GF-D8 (cell line): Measurements from ENCODE around the gene ADAMTS3.

Experiments used
- DNase-seq: peaks from one replicate; lab custom pipeline; 2025; lab: John Stamatoyannopoulos, UW

The ADAMTS3 gene

DNA sequence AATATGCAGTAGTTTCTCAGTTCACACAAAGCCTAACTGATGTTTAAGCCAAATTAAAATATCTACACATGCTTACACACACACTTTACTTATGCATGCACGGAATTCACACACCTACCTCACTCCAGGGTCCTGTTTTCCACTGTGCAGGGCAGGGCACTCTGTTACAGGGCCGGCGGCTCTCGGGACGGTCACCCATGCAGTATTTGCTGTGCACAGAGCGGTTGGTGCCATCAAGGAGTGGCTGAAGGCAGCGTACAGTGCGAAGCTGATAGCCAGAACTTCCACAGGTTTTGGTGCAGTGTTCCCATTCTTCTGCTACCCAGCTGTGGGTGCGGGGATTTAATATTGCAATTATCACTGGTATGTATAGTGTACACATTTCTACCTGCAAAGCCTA is 278.3 kb downstream of the ADAMTS3 start:
- no peak for DNase-seq

DNA sequence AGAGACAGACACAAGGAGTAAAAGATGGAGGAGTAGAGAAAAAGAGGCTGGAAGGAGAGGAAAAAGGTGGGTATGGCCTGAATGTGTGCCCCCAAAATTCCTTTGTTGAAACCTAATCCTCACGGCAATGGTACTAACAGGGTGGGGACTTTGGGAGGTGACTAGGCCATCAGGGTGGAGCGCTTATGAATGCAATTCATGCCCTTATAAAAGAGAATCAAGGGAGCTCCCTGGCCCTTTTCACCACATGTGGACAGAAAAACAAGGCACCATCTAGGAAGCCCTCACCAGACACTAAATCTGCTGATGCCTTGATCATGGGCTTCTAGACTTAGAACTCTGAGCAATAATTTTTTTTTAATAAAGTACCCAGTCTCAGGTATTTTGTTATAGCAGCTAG is 282.1 kb downstream of the ADAMTS3 start:
- no peak for DNase-seq

DNA sequence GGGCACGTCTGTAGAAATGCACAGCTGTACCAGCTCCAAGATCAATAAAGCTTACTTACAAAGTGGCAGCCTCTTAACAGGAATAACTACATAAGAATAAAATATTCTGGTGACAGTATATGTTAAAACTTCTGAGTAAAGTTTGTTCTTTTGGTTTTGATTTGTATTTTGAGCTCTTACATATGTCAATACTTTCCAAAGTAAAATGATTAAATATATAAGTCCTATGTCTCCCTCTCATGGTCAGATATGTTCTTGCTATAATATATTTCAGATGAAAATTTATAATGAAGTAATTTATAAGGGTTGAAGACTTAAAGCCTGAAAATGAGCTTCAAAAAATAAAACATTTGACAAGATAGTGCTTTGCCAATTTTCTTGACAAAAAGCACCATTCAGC is 282.8 kb downstream of the ADAMTS3 start:
- DNase-seq, result no peak

DNA sequence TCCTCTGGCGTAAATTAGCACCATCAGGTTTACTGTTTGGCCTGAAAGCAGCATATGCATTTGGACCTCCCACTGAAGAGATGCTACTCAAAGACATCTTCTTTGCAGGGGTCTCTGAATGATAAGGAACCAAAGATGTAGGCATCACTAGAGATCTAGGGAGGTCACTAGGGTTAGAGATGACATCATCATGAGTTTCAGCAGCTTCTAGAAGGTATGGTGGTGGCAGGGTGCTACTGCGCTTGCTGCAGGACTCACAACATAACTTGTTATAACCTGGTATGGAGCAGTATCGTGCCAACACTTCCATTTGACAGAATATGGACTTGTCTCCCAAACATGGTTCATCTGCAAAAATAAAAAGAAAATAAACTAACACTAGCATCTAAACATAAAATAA is 285.7 kb downstream of the ADAMTS3 start:
- DNase-seq, result no peak

DNA sequence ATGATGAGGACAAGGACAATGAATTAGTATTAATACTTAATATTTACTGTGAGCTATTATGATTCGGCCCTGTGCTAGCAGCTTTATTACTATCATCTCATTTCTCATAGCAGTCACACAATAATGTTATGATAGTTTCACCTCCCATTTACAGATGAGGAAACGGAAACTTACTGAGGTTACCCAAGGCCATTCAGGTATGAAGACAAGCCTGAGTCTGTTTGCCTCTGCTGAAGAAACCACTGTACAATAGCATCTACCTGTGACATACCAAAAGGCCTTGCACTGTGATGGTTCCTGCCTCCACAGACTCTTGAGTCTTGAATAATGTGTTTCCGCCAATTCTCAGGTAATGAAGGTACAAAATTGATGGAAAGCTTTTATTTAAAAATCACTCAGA is 288.8 kb downstream of the ADAMTS3 start:
- DNase-seq, result no peak

DNA sequence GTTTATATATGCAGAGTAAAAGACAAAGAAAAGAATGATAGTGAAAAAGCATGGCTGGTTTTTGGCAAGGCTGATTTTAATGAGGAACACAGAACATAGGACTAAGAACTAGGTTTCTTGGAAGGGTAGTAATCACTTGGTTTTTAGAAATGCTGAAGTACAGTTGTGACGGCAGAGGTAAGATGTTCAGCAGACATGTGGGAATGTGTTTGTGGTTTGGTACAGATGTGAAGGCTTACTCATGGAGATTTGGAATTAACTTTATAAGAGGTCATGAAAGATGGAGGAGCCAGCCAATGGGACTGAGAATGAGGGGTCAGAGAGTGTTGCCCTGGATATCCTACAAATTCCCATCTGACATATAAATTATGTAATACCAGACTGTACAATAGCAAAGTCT is 293.6 kb downstream of the ADAMTS3 start:
- DNase-seq, result no peak

DNA sequence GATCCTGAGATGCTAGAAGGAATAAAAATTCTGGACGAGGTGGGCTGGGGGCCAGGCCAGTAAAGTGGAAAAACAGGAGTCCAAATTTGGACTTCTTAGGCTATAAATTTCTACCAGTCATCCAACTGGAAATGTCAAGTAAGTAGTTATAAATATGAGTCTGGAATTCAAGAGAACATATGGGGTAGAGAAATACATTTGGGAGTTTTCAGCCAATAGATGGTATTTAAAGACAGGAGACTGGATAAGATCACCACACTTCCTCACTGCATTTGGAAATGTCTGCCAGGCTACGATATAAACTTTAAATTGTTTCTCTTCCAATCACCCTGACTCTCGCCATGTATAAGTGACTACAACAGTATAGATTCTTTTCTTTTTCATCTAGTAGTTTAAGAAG is 294.8 kb downstream of the ADAMTS3 start:
- DNase-seq, result no peak

DNA sequence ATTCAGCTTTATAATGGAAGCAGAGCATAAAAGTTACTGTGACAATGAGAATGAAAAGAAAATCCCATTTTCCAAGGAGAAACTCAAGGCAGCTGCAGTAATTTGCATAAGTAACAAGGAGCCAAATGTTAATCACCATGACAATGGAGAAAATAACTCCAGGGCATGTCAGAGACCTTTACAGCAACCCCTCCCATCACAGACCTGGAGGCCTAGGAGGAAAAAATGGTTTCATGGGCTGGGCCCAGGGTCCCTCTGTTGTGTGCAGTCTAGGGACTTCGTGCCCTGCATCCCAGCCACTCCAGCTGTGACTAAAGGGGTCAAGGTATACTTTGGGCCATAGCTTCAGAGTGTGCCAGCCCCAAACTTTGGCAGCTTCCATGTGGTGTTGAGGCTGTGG is 313.8 kb downstream of the ADAMTS3 start:
- DNase-seq, result no peak

DNA sequence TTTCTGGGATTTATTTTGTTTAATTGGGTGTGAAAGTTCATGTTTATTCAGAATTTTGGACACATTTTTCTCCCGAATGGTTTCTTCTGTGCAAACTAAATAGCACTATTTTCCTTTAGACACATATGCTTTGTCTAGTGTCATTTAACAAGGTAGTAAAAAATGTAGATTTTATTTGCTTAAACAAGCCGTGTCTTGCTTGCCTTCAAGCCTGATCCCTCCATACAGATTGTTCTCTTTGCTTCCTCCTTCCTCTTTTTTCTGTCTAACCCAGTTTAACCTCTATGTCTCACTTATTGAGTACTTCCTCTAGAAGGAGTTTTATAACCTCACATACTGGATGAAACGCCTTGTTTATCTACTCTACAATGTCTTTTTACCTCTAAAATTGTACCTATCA is 325.4 kb downstream of the ADAMTS3 start:
- DNase-seq, result no peak

DNA sequence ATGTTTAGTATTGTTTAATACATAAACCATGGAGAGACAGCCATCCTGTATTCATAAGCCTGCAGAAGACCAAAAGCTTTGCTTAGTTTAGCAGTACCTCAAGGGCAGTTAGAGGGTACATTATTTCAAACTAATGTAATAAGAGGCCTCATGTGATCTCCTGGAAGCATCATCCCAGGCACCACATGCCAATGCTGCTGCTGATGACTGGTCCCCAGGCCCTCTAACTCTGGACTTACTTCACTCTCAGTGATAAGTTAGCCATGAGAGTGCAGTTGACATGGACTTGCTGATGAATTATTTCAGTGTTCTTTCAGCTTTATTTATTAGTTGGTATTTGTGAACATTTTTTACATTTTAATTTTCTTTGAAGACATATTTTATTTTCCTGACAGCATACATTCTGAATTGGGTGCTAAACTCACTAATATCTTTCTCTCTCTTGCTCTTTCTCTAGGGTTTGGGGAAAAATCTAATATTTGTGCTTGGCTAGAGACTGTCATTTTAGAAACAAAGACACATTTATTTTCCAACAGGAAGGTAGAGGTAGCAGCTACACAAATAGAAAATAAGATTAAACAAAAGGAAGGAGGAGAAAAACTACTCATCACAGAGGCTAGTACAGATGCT is 329.4 kb downstream of the ADAMTS3 start:
- DNase-seq, result no peak
